WTC11 (cell line): Measurements from ENCODE around the gene SLC30A1. TPM values are rescaled to one million over a fixed set of nuclear protein-coding genes. Genes with fewer than 3 reads are reported as not detected.

ENCODE experiments used
- ATAC-seq: fragments of 200-7000 bp; cut with Tn5 transposase; 2 replicates; pipeline ENCODE4 v1.10.0; 2021; ENCODE audit warnings: mild to moderate bottlenecking, moderate library complexity
- CTCF ChIA-PET: fragments of 300-600 bp; sonication (Branson Sonifier 250); formaldehyde crosslinking; loops from one replicate; lab custom pipeline; 2021; ENCODE audit warnings: antibody characterized with exemption; lab: Charles Lee
- POLR2A ChIA-PET: fragments of 350-600 bp; sonication (Branson Sonifier 250); formaldehyde crosslinking; loops from one replicate; lab custom pipeline; 2021; ENCODE audit warnings: antibody characterized with exemption; lab: Charles Lee
- DNase-seq: peaks from one replicate; pipeline ENCODE4 v3.0.0; 2021; ENCODE audit warnings: low spot score
- H3K27ac Mint-ChIP-seq: 2 replicates; pipeline ENCODE4 v1.8.0; 2021; ENCODE audit warnings: mixed read lengths
- H3K27me3 Mint-ChIP-seq: 2 replicates; pipeline ENCODE4 v1.8.0; 2021; ENCODE audit warnings: low read depth, mild to moderate bottlenecking, moderate library complexity, mixed read lengths
- H3K36me3 Mint-ChIP-seq: 2 replicates; pipeline ENCODE4 v1.8.0; 2021; ENCODE audit warnings: mixed read lengths
- H3K4me1 Mint-ChIP-seq: 2 replicates; pipeline ENCODE4 v1.8.0; 2022; ENCODE audit warnings: mixed read lengths
- H3K4me3 Mint-ChIP-seq: 2 replicates; pipeline ENCODE4 v1.8.0; 2021; ENCODE audit warnings: mild to moderate bottlenecking, moderate library complexity, mixed read lengths
- H3K9me3 Mint-ChIP-seq: 2 replicates; pipeline ENCODE4 v1.8.0; 2021; ENCODE audit warnings: mixed read lengths
- ATF1 ChIP-seq: sonication (generic); formaldehyde crosslinking; IDR thresholded peaks from 2 replicates; pipeline ENCODE4 v1.8.1; 2023; ENCODE audit warnings: mild to moderate bottlenecking, moderate library complexity, missing genetic modification reagents
- ATF6 ChIP-seq: sonication (generic); formaldehyde crosslinking; IDR thresholded peaks from 2 replicates; pipeline ENCODE4 v1.8.1; 2023; ENCODE audit warnings: mild to moderate bottlenecking, missing genetic modification reagents
- CBFB ChIP-seq: sonication (generic); formaldehyde crosslinking; IDR thresholded peaks from 2 replicates; pipeline ENCODE4 v1.8.1; 2022; ENCODE audit warnings: mild to moderate bottlenecking, low read depth, missing genetic modification reagents
- CDX4 ChIP-seq: fragments of 250-450 bp; sonication (Bioruptor Pico); IDR thresholded peaks from 2 replicates; pipeline ENCODE4 v1.9.0; 2021; ENCODE audit warnings: moderate library complexity, mild to moderate bottlenecking, inconsistent platforms, borderline replicate concordance
- CREB1 ChIP-seq: sonication (generic); formaldehyde crosslinking; IDR thresholded peaks from 2 replicates; pipeline ENCODE4 v1.8.0; 2023; ENCODE audit warnings: mild to moderate bottlenecking, missing genetic modification reagents
- CTCF ChIP-seq: fragments of 200-600 bp; IDR thresholded peaks from 2 replicates; pipeline ENCODE4 v1.8.0; 2022; ENCODE audit warnings: antibody characterized with exemption
- EMX1 ChIP-seq: fragments of 250-450 bp; sonication (Bioruptor Pico); IDR thresholded peaks from 2 replicates; pipeline ENCODE4 v1.8.0; 2021; ENCODE audit warnings: mild to moderate bottlenecking
- FOXP1 ChIP-seq: sonication (generic); formaldehyde crosslinking; IDR thresholded peaks from 2 replicates; pipeline ENCODE4 v1.8.0; 2022; ENCODE audit warnings: missing genetic modification reagents, mild to moderate bottlenecking, moderate library complexity, borderline replicate concordance
- JAZF1 ChIP-seq: fragments of 250-450 bp; sonication (Bioruptor Pico); IDR thresholded peaks from 2 replicates; pipeline ENCODE4 v1.9.0; 2021; ENCODE audit warnings: moderate library complexity, mild to moderate bottlenecking, inconsistent platforms
- MLX ChIP-seq: sonication (generic); formaldehyde crosslinking; IDR thresholded peaks from 2 replicates; pipeline ENCODE4 v1.8.1; 2023; ENCODE audit warnings: mild to moderate bottlenecking, missing genetic modification reagents, moderate library complexity
- NR1H2 ChIP-seq: sonication (generic); formaldehyde crosslinking; IDR thresholded peaks from 2 replicates; pipeline ENCODE4 v1.9.0; 2021; ENCODE audit warnings: mild to moderate bottlenecking, moderate library complexity, missing genetic modification reagents
- RELA ChIP-seq: sonication (generic); formaldehyde crosslinking; IDR thresholded peaks from 2 replicates; pipeline ENCODE4 v1.8.1; 2022; ENCODE audit warnings: missing genetic modification reagents, mild to moderate bottlenecking, borderline replicate concordance
- RORB ChIP-seq: fragments of 250-450 bp; sonication (Bioruptor Pico); IDR thresholded peaks from 2 replicates; pipeline ENCODE4 v1.9.0; 2021; ENCODE audit warnings: mild to moderate bottlenecking
- SOX15 ChIP-seq: fragments of 250-450 bp; sonication (Bioruptor Pico); IDR thresholded peaks from 2 replicates; pipeline ENCODE4 v1.9.0; 2021; ENCODE audit warnings: mild to moderate bottlenecking
- TP53 ChIP-seq: sonication (generic); formaldehyde crosslinking; IDR thresholded peaks from 2 replicates; pipeline ENCODE4 v1.8.1; 2023; ENCODE audit warnings: mild to moderate bottlenecking, missing genetic modification reagents
- USF1 ChIP-seq: sonication (generic); formaldehyde crosslinking; IDR thresholded peaks from 2 replicates; pipeline ENCODE4 v1.8.0; 2022; ENCODE audit warnings: mild to moderate bottlenecking, missing genetic modification reagents
- ZMAT4 ChIP-seq: fragments of 250-450 bp; sonication (Bioruptor Pico); IDR thresholded peaks from 2 replicates; pipeline ENCODE4 v1.9.0; 2021; ENCODE audit warnings: mild to moderate bottlenecking
- ZNF232 ChIP-seq: sonication (generic); formaldehyde crosslinking; IDR thresholded peaks from 2 replicates; pipeline ENCODE4 v1.8.0; 2022; ENCODE audit warnings: mild to moderate bottlenecking, missing genetic modification reagents
- ZNF317 ChIP-seq: sonication (generic); formaldehyde crosslinking; IDR thresholded peaks from 2 replicates; pipeline ENCODE4 v1.8.1; 2023; ENCODE audit warnings: low read depth, mild to moderate bottlenecking, moderate library complexity, missing genetic modification reagents, borderline replicate concordance
- ZNF532 ChIP-seq: fragments of 250-450 bp; sonication (Bioruptor Pico); IDR thresholded peaks from 2 replicates; pipeline ENCODE4 v1.9.0; 2021; ENCODE audit warnings: mild to moderate bottlenecking, borderline replicate concordance
- ZNF671 ChIP-seq: fragments of 250-450 bp; sonication (Bioruptor Pico); IDR thresholded peaks from 2 replicates; pipeline ENCODE4 v1.8.0; 2021; ENCODE audit warnings: mild to moderate bottlenecking
- total RNA-seq: library from RNA; stranded (reverse); gene quantifications from 3 replicates; pipeline ENCODE4 v1.2.3, GENCODE V29; 2021

SLC30A1 gene
- total RNA-seq, 1 experiment from 2014 or later = 20.0 TPM

GRCh38 chr1:211621447-211622198 is 42.7 kb upstream of the SLC30A1 start (continued):
- TF ChIP-seq ZNF532 = no peak
- no peak for TF ChIP-seq SOX15 (CRISPR knock-in tag)
- no peak for TF ChIP-seq CBFB (CRISPR knock-in tag)
- no peak for TF ChIP-seq USF1 (CRISPR knock-in tag)
- no peak for TF ChIP-seq CREB1 (CRISPR knock-in tag)
- no peak for TF ChIP-seq RELA (CRISPR knock-in tag)
- TF ChIP-seq TP53 (CRISPR knock-in tag) = no peak
- no peak for TF ChIP-seq ZNF317 (CRISPR knock-in tag)

GRCh38 chr1:211620097-211620496 is 41.1 kb upstream of the SLC30A1 start:
- ATAC-seq (no peak), DNase-seq (no peak)
- CTCF ChIA-PET = no interaction called here
- Mint-ChIP-seq H3K36me3 (no peaks in the 10 kb centered on the region), H3K27me3 (no peaks in the 10 kb centered on the region), H3K9me3 (no peaks in the 10 kb centered on the region), H3K4me1 (peaks cover 4% of the 10 kb centered on the region; the same call in 1 of the 2 replicates), H3K4me3 (no peak overlapping the region), H3K27ac (no peak overlapping the region)
- POLR2A ChIA-PET = no interaction called here
- TF ChIP-seq NR1H2 (CRISPR knock-in tag) (no peak), RORB (no peak), CTCF (no peak), MLX (CRISPR knock-in tag) (no peak), CDX4 (no peak), ZNF671 (CRISPR knock-in tag) (no peak), ZNF232 (CRISPR knock-in tag) (no peak), ZMAT4 (CRISPR knock-in tag) (no peak), ATF6 (no peak), EMX1 (CRISPR knock-in tag) (no peak), ATF1 (CRISPR knock-in tag) (no peak), JAZF1 (CRISPR knock-in tag) (no peak), FOXP1 (CRISPR knock-in tag) (no peak)
